ENCODE results near the gene DEPP1.
A peak's percentile ranks its signal among the peaks of the same experiment; 100 is the strongest.

Gene DEPP1

GRCh38 chr10:44933451-44934321, 44.9 kb downstream of the DEPP1 start:
- DNase-seq (ENCODE audit: low spot score) = no peak

GRCh38 chr10:44932517-44933450, 45.8 kb downstream of the DEPP1 start:
- peak; percentile 47 for DNase-seq (ENCODE audit: low spot score)

- DNase-seq (ENCODE audit: low spot score) = no peak
These were observed 46.7 kb downstream of the DEPP1 start for GRCh38 chr10:44931621-44932516.

GRCh38 chr10:44930904-44931620, 47.5 kb downstream of the DEPP1 start:
- no peak for DNase-seq (ENCODE audit: low spot score)

GRCh38 chr10:44929356-44930255, 49.0 kb downstream of the DEPP1 start:
- no peak for DNase-seq (ENCODE audit: low spot score)

GRCh38 chr10:44928462-44928861, 50.1 kb downstream of the DEPP1 start:
- DNase-seq (ENCODE audit: low spot score) = no peak

- DNase-seq (ENCODE audit: low spot score) = no peak
These were observed 51.3 kb downstream of the DEPP1 start for GRCh38 chr10:44927352-44927751.

GRCh38 chr10:44926751-44927351, 51.8 kb downstream of the DEPP1 start:
- no peak for DNase-seq (ENCODE audit: low spot score)
